Endothelial cell of umbilical vein (primary cell): ENCODE data around the gene RBM20.

ENCODE experiments used
- CTCF ChIP-seq, 2 donors: IDR thresholded peaks; 1 replicate in 1 of 2; 2 replicates in 1 of 2; pipeline ENCODE4 v1.5.1; 2011; ENCODE audit warnings: low read length in 2 of 2, mild to moderate bottlenecking in 2 of 2, moderate library complexity in 2 of 2, control low read depth in 1 of 2, inconsistent platforms in 1 of 2, low read depth in 1 of 2; ENCODE audit not compliant: insufficient read depth in 1 of 2; ENCODE audit errors: extremely low read depth in 1 of 2
- EZH2 ChIP-seq: IDR thresholded peaks from 2 replicates; pipeline ENCODE4 v1.6.1; 2012; ENCODE audit warnings: borderline replicate concordance, low read depth, mild to moderate bottlenecking, moderate library complexity, low read length, inconsistent platforms; ENCODE audit not compliant: severe bottlenecking
- POLR2A ChIP-seq: IDR thresholded peaks from 2 replicates; pipeline ENCODE4 v1.6.1; 2012; ENCODE audit warnings: low read depth, mild to moderate bottlenecking, control low read depth, low read length

- no peak for TF ChIP-seq POLR2A
- TF ChIP-seq CTCF (IDR thresholded peaks at IDR 0.05; ENCODE audit: extremely low read depth in 1 of 2, insufficient read depth in 1 of 2, low read depth in 1 of 2, low read length in 2 of 2), result no peak
- TF ChIP-seq EZH2, result no peak
Observed at GRCh38 chr10:110723224-110723891, 79.2 kb downstream of the RBM20 start.
